ENCODE data around the gene FKBP1A.
"Not testable (repeated sequence)": the region's sequence is repeated elsewhere in the genome, so short reads cannot be mapped to it uniquely, and the experiment has no call there.

Gene FKBP1A

DNA sequence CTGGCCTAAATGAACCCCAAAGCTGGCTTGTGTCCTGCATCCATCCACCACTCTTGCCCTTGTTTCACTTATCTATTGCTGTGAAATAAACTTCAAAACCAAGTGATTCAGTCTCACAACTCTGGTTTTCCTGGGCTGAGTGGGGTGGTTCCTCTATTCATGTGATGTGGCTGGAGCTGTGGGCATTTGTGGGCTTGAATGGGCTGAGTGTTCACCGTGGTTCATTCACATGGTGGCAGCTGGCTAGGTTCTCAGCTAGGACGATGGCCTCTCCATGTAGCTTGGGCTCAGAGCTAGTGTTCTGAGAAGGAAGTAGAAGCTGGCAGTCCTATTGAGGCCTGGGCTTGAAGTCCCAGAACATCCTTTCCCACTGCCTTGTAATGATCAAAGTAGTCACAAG is 30.4 kb downstream of the FKBP1A start:
- peak; percentile 32 to 69 for DNase-seq

- no peak for DNase-seq
Observed at GRCh38 chr20:1360094-1360846, 32.6 kb downstream of the FKBP1A start.

- DNase-seq, result no peak
Observed at GRCh38 chr20:1357921-1358671, 34.8 kb downstream of the FKBP1A start.

GRCh38 chr20:1353956-1354355 is 38.9 kb downstream of the FKBP1A start:
- no peak for DNase-seq

DNA sequence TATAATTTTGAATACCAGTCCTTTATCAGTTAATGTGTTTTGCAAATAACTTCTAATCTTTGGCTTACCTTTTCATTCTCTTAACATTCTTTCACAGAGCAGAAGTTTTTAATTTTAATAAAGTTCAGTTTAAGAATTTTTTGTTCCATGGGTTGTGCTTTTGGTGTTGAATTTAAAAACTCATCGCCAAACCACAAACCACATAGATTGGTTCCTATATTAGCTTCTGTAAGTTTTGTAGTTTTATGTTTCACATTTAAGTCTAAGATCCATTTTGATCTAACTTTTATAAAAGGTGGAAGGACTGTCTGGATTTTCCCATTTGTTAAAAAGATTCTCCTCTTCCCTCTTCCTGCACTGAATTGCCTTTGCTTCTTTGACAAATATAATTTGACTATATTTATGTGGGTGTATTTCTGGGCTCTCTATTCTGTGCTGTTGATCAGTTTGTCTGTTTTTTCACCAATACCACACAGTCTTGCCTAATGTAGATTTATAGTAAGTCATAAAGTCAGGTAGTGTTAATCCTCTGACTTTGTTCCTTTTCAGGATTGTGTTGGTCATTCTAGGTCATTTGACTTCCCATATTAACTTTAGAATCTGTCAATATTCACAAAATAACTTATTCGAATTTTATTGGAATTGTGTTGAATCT is 46.4 kb downstream of the FKBP1A start:
- DNase-seq, result no peak

GRCh38 chr20:1345756-1346093 is 47.1 kb downstream of the FKBP1A start:
- no peak for DNase-seq

GRCh38 chr20:1345030-1345755 is 47.7 kb downstream of the FKBP1A start:
- no peak for DNase-seq

GRCh38 chr20:1343446-1344124 is 49.3 kb downstream of the FKBP1A start:
- DNase-seq, result not testable (repeated sequence)

DNA sequence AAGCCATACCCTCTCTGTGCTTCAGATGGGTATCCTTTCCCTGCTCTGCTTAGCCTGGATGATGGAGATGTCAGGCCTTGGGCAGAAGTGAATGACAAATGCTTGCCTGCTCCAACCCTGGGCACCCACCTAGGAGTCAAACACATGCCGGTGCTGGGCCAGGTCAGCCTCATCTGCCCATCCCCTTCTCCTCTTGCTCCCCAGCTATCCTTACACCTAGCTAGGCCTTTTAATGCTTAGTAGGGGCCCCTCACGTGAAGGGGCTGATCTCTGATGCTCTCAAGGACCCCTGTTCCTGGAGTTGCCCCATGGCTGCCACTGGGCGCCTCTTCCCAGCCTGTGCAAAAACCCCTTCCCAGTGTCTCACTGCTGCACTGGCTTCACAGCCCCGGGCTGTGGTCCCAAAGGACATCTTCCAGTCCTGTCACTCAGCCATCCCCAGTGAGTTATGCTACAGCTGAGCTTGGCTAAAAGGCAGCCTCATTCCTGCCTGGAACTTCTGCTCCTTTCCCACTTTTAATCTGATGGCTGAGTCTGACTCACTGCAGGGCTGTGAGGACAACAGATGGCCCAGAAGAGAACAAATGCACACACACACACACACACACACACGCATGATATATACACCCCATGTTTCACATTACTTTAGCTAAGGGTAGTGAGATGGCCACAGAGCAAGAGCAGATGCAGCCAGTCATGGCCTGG is 51.1 kb downstream of the FKBP1A start:
- no peak for DNase-seq

DNA sequence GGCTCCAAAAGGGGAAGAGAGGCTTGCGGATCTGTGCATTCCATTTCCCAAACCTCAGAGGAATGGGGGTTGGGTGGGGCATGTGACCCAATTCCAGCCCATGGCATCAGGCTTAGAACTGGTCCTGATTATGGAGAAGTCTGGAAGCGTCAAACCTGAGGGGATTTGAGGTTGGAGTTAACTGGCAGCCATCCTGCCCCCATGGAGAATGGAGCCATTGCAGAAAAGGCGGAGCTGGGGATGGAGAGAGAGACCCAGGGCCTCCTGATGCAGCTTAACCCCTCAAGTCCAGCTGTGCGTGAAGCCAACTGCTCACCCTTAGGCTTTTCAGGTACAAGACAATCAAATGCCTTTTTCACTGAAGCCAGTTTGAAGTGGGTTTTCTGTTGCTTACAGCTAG is 54.1 kb downstream of the FKBP1A start:
- no peak for DNase-seq

DNA sequence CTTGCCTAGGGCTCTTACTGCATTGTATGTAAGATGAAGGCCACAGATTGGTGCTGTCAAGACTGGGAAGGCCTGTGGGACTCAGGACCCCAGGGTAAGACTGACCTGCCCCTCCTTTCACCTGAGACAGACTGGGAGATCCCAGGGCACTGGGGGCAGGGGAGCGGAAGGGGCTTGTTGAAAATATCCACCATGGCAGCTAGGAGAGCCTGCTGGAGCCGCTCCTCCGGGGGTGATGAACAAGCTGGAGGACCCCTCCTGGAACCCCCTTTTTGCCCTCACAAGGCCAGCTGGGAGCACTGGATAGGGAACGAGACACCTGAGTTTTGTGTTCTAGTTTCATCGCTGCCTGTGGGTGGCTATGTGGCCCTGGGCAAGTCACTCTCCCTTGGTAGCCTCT is 54.8 kb downstream of the FKBP1A start:
- DNase-seq, result no peak

DNA sequence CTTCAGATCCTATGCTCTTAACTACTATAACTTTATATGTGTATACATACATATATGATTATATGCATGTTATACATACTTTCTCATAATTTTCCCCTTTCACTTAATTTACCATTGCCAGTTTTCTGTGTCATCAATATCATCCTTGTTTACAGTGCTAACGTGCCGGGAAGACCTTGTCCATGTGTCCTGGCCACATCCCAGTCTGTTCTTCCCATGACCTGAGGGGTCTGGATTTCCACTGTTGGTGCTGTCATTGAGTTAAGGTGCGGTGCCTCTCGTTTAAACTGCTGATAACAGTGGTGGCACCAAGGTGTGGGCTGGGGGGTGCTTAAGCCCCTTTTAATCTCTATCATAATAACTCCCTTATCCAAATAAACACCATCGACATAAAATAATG is 55.4 kb downstream of the FKBP1A start:
- no peak for DNase-seq

GRCh38 chr20:1336699-1337367 is 56.0 kb downstream of the FKBP1A start:
- no peak for DNase-seq

DNA sequence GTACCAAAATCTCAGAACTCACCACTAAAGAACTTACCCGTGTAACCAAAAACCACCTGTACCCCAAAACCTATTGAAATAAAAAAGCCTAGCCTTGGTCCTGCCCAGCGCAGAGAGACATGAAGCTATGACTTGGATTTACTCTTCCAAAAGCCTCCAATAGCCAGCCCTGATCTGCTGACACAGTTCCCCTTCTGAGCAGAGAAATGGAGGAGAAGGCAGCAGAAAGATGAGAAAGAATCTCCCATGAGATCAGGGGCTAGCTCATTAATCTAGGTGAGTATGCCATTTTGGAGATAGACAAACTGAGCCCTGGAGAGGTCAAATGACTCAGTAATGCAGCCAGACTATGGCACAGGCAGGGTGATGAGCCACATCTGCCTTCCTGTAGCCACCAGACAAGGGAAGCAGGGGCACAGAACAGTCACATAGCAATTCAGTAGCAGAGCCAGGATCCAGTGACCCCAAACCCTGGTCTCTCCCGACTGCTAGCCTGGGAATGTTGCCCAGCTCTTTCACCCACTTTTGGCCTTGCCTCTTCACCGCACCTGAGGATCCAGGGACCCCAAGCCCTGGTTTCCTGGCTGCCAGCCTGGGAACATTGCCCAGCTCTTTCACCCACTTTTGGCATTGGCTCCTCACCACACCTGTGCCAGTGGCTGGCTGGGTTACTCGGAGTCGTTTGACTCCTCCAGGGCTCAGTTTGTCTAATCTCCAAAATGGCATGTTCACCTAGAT is 56.7 kb downstream of the FKBP1A start:
- no peak for DNase-seq

DNA sequence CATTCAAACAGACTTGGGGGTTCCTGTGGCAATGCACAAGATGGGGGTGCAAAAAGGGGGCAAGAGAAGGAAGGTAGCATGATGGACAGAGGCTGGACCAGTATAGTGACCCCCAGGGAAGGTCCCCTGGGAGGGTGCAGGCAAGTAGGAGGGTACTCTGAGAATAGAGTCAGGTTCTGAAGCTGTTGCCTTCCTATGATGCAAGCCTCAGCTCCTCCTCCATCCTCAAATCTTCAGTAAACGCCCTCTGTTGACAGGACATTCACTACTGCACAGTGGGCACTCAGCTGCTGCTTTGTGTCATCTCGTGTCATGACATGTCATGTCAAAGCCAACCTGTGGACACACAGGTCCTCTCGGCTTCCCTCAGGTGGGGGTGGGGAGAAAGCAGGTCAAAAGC is 58.1 kb downstream of the FKBP1A start:
- peak; percentile 24 to 44 for DNase-seq

DNA sequence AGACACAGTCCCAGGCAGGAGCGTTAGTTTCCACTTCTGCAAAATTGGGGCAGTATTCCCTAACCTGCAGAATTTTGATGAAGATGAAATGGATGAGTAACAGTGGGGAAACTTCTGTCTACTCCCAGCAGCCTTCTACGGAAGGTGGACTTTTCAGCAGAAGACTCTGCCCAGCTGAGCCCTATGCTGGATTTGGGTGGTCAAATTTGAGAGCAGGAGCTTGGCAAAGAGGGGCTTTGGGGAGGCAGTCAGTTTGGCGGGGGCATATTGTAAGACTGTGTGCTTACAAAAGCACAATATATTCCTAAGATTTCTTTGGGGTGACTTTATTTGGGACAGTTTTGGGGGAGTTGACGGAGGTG is 58.5 kb downstream of the FKBP1A start:
- DNase-seq, result no peak

DNA sequence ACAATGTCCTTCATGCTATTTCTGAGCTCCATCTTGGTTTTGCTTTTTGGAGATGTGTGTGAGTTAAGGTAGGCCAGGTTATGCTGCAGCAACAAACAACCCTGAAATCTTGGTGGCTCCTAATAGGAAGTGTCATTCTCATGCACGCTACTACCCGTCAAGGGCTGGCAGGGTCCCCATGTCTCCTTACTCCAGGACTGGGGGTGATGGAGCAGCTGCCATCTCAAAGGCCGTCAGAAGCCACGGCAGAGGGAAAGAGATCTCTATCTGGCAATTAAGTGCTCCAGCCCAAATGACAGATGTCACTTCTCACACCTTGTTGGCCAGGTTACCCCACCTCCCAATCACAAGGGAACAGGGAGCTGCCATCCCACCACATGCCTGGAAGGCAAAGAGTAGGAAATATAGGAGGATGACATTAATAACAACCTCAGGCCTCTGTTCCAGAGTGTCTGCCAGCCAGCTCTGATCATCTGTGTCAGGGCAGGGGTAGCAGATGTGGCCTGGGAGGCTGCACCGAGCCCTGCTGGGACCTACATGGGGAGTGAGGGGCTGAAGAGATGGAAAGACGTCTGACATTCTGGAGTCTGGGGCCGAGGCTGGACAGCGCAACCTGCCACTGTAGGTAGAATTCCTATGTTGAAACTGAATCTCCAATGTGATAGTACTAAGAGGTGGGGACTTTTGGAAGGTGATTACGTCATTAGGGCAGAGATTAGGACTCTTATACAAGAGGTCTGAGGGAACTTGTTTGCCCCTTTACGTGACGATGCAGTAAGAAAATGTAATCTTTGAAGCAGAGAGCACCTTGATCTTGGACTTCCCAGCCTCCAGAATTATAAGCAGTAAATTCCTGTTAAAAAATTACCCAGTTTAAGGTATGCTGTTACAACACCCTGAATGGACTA is 59.1 kb downstream of the FKBP1A start:
- DNase-seq, result no peak

DNA sequence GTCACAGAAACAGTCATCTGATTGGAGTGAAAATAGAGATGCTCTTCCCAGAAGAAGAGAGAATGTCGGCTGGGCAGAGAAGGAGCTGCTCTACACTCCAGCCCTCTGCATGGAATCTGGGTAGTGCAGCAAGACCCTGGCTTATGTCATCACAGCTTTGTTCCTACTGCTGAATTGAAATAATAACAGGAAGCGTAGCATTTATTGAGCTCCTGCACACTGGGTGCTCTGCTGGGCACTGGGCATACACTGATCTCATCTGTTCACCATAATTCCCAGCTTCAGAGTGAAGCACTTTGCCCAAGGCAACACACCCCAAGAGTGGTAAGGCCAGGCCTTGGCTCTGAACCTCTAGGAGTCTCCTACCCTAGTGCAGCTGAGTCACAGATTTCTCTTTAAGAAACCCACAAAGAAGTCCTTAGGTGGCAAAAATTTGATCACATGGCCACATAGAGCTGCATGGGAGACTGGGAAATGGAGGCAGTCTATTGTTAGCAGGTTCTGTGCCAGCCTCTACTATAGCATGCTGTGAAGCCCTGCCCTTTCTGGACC is 60.0 kb downstream of the FKBP1A start:
- peak in 1 of 2 donors; percentile 23 for DNase-seq

- no peak for DNase-seq
Observed at GRCh38 chr20:1331801-1332453, 60.9 kb downstream of the FKBP1A start.

All from inflammatory macrophage (primary cell).